Natural killer cell (primary cell): Measurements from ENCODE around the gene IRX6. TPM values are rescaled to one million over a fixed set of nuclear protein-coding genes. Genes with fewer than 3 reads are reported as not detected.

ENCODE experiments used
- ATAC-seq, 3 donors: fragments of 150-1000 bp in 2 of 3; fragments of 200-7000 bp in 1 of 3; cut with Tn5 transposase; 1 replicate in 1 of 3; 2 replicates in 2 of 3; pipeline ENCODE4 v1.10.0; 2021; ENCODE audit warnings: mild to moderate bottlenecking in 2 of 3, moderate library complexity in 2 of 3
- DNase-seq, 2 donors: peaks; one replicate each; pipeline versions ENCODE4 v3.0.0 to v3.0.0-alpha.2; 2013 to 2021; ENCODE audit warnings: mixed read lengths in 1 of 2
- H3K27ac ChIP-seq: one replicate; pipeline ENCODE4 v1.5.1; 2013; ENCODE audit warnings: mild to moderate bottlenecking, low read length
- H3K27me3 ChIP-seq: one replicate; pipeline ENCODE4 v1.6.1; 2013; ENCODE audit warnings: low read length; ENCODE audit not compliant: control insufficient read depth, insufficient read depth
- H3K36me3 ChIP-seq: one replicate; pipeline ENCODE4 v1.6.1; 2013; ENCODE audit warnings: low read length; ENCODE audit not compliant: control insufficient read depth, insufficient read depth
- H3K4me1 ChIP-seq: one replicate; pipeline ENCODE4 v1.6.1; 2013; ENCODE audit warnings: low read length; ENCODE audit not compliant: control insufficient read depth, insufficient read depth
- H3K4me3 ChIP-seq: one replicate; pipeline ENCODE4 v1.5.1; 2013; ENCODE audit warnings: low read length
- H3K9me3 ChIP-seq: one replicate; pipeline ENCODE4 v1.6.1; 2013; ENCODE audit warnings: low read length; ENCODE audit not compliant: control insufficient read depth, insufficient read depth
- H3K27ac Mint-ChIP-seq, 2 donors: one replicate each; pipeline ENCODE4 v1.8.0; 2022; ENCODE audit warnings: mild to moderate bottlenecking in 2 of 2, mixed read lengths in 2 of 2, moderate library complexity in 1 of 2
- H3K27me3 Mint-ChIP-seq, 2 donors: one replicate each; pipeline ENCODE4 v1.8.0; 2022; ENCODE audit warnings: low read depth in 2 of 2, mixed read lengths in 2 of 2
- H3K36me3 Mint-ChIP-seq: one replicate; pipeline ENCODE4 v1.8.0; 2022; ENCODE audit warnings: mixed read lengths
- H3K4me1 Mint-ChIP-seq, 2 donors: one replicate each; pipeline ENCODE4 v1.8.0; 2022; ENCODE audit warnings: mixed read lengths in 2 of 2
- H3K4me3 Mint-ChIP-seq: one replicate; pipeline ENCODE4 v1.8.0; 2022; ENCODE audit warnings: mild to moderate bottlenecking, moderate library complexity, mixed read lengths
- H3K9me3 Mint-ChIP-seq, 2 donors: one replicate each; pipeline ENCODE4 v1.8.0; 2022; ENCODE audit warnings: mixed read lengths in 2 of 2
- CTCF ChIP-seq: fragments of 200-600 bp; IDR thresholded peaks from one replicate; pipeline ENCODE4 v1.8.0; 2022; ENCODE audit warnings: antibody characterized with exemption
- WGBS: methylation state at CpG from one replicate; pipeline ENCODE4 v1.1.7; 2013; ENCODE audit warnings: missing lambda C conversion rate; ENCODE audit not compliant: insufficient coverage; 5-methylcytosine and 5-hydroxymethylcytosine counted together
- intact Hi-C: fragments of 100-400 bp; cut with micrococcal nuclease; formaldehyde crosslinking; loops from one replicate; pipeline ENCODE4 v1.14.2; 2022
- total RNA-seq, 4 donors: library from RNA; stranded (reverse); fragments of 120-200 nt in 1 of 4; gene quantifications; one replicate each; pipeline versions ENCODE4 v1.2.3 to v1.2.4, GENCODE V29; 2013 to 2022

Gene IRX6
- total RNA-seq, 3 donors from 2014 or later (not counting 1 experiment from before 2014, with no cell fraction given) = not detected

- H3K27ac ChIP-seq = no peak overlapping the region
- H3K4me3 Mint-ChIP-seq = no peak overlapping the region
Measured at GRCh38 chr16:55372792-55373488, 48.9 kb downstream of the IRX6 start.

GRCh38 chr16:55373489-55373832, 49.5 kb downstream of the IRX6 start:
- H3K4me3 Mint-ChIP-seq = no peak overlapping the region

More at GRCh38 chr16:55372792-55373488, 48.9 kb downstream of the IRX6 start:
- peaks cover 35 to 49% of the 10 kb centered on the region in 2 donors for H3K27me3 Mint-ChIP-seq
- no peaks in the 10 kb centered on the region for H3K9me3 ChIP-seq
- DNase-seq (no peak), ATAC-seq (no peak)
- no peak for TF ChIP-seq CTCF
- WGBS = 91% methylated on average over 11 of the region's 12 CpGs
- intact Hi-C loops = no loop called here
- no peak overlapping the region for H3K4me3 ChIP-seq
- peaks cover 4% of the 10 kb centered on the region for H3K27me3 ChIP-seq
- no peaks in the 10 kb centered on the region for H3K36me3 ChIP-seq
- no peaks in the 10 kb centered on the region for H3K4me1 ChIP-seq
- H3K9me3 Mint-ChIP-seq = no peaks in the 10 kb centered on the region
- no peaks in the 10 kb centered on the region for H3K4me1 Mint-ChIP-seq
- H3K27ac Mint-ChIP-seq = no peak overlapping the region
- H3K36me3 Mint-ChIP-seq = no peaks in the 10 kb centered on the region

GRCh38 chr16:55376045-55376444, 52.0 kb downstream of the IRX6 start:
- Histone ChIP-seq H3K4me1 (no peaks in the 10 kb centered on the region), H3K9me3 (no peaks in the 10 kb centered on the region), H3K27ac (no peak overlapping the region), H3K27me3 (no peaks in the 10 kb centered on the region), H3K36me3 (no peaks in the 10 kb centered on the region), H3K4me3 (no peak overlapping the region)
- no peaks in the 10 kb centered on the region for H3K36me3 Mint-ChIP-seq
- DNase-seq (no peak), ATAC-seq (no peak)
- H3K27me3 Mint-ChIP-seq = peaks cover 21 to 31% of the 10 kb centered on the region in 2 donors
- no peaks in the 10 kb centered on the region for H3K9me3 Mint-ChIP-seq
- intact Hi-C loops = no loop called here
- TF ChIP-seq CTCF = no peak
- H3K4me3 Mint-ChIP-seq = no peak overlapping the region
- no peaks in the 10 kb centered on the region for H3K4me1 Mint-ChIP-seq
- H3K27ac Mint-ChIP-seq = no peak overlapping the region
- WGBS = 89% methylated on average over 3 of the region's 3 CpGs

More at GRCh38 chr16:55373489-55373832, 49.5 kb downstream of the IRX6 start:
- H3K4me1 Mint-ChIP-seq = no peaks in the 10 kb centered on the region
- H3K36me3 ChIP-seq = no peaks in the 10 kb centered on the region
- H3K27ac Mint-ChIP-seq = no peak overlapping the region
- H3K27me3 ChIP-seq = peaks cover 4% of the 10 kb centered on the region
- no peaks in the 10 kb centered on the region for H3K9me3 Mint-ChIP-seq
- no peaks in the 10 kb centered on the region for H3K36me3 Mint-ChIP-seq
- no peak for DNase-seq
- intact Hi-C loops = no loop called here
- no peak for TF ChIP-seq CTCF
- H3K4me1 ChIP-seq = no peaks in the 10 kb centered on the region
- H3K9me3 ChIP-seq = no peaks in the 10 kb centered on the region
- H3K27me3 Mint-ChIP-seq = peaks cover 33 to 45% of the 10 kb centered on the region in 2 donors
- no peak overlapping the region for H3K27ac ChIP-seq
- ATAC-seq = no peak
- no peak overlapping the region for H3K4me3 ChIP-seq
